GM19397 (cell line): ENCODE results near the gene MISFA.
"Not testable (repeated sequence)": the region's sequence is repeated elsewhere in the genome, so short reads cannot be mapped to it uniquely, and the experiment has no call there.

Source experiments
- ATAC-seq: cut with Tn5 transposase; IDR thresholded peaks from one replicate; pipeline ENCODE4 v1.9.1; 2021; ENCODE audit warnings: mild to moderate bottlenecking, moderate library complexity; ENCODE audit not compliant: unreplicated experiment

The MISFA gene

DNA sequence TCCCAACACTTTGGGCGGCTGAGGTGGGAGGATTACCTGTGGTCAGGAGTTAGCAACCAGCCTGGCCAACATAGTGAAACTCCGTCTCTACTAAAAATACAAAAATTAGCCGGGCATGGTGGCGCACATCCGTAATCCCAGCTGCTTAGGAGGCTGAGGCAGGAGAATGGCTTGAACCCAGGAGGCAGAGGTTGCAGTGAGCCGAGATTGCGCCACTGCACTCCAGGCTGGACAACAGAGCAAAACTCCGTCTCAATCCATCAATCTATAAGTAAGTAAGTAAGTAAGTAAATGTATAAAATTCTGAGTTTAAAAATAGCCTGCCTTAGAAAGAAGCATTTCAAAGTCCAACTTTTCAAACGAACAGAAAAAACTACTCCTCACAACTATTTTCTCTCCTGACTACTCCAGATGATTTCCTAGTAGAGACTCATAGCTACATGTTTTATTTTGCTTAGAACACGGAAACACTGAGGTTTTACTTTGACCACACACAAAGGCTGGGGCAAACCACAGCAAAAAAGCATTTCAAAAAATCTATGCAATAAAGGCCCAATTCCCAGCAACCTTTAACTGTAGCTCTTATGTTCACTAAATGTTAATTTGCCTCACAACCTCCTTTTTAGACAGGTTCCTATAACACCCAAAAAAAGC is 18.2 kb downstream of the MISFA start:
- ATAC-seq: no peak

GRCh38 chr11:18618342-18619025 is 18.9 kb downstream of the MISFA start:
- no peak for ATAC-seq

- no peak for ATAC-seq
Measured at GRCh38 chr11:18623707-18624106, 24.1 kb downstream of the MISFA start.

GRCh38 chr11:18624161-18624560 is 24.6 kb downstream of the MISFA start:
- ATAC-seq: no peak

DNA sequence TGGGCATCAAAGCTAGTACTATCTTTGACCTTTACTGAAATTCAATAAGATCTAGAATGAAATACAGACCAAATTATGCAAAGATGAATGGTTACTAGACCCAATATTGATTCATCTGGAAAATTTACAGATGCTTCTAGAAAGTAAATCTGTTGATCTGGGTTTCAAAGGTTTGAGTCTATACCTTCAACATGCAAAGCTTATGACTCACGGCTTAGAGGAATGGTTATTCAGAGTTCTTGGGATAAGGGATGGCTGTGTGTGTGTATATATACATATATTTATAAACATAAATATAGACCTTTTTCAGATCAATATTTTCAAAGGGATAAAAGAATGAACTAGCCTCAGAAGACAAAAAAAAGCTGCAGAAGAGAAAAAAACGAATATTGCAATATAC is 33.3 kb downstream of the MISFA start:
- ATAC-seq: no peak

DNA sequence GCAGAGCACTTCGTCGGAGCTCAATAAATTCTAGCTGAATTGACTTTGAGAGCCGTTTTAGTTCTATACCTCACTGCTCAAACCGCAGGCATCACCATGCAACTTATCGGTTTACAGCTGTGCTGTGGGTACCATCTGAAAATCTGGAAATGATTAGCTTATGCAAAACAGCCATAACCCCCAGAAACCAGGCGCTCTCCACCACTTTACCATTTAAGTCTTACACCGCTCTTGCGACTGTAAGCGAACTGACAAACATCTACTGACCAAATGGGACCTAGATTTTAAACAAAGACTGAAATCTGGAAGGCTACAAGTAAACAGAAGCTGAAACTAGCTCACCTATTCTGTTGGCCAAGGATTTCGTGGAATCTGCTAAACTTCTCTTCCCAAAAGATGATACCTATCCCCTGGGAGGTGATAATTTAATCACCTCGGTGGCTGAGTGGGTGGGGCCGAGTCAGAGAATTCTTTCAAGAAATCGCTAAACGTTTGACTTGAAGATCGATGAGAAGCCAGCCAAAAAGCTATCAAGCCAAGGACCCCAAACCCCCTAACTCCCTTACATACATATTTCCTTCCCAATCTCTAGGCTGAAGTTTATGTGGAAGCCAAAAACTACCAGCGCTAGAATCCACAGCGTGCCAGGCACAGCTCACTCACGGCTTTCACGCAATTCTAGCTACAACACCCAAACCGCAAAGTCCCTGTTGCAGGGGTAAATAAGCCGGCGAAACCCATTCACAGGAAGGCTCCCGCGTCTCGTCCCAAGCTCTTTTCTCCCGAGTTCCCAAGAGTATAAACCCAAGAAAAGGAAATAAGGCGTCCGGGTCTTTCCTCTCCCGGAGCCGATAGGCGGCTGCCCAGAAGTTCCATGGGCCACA is 33.9 kb downstream of the MISFA start:
- peak; percentile 54 for ATAC-seq

- peak; percentile 96 for ATAC-seq
Measured at GRCh38 chr11:18634140-18635032, 34.8 kb downstream of the MISFA start, which contains the start of gene SPTY2D1. Gene SPTY2D1 (minus strand): TSS chr11:18634342. CDS start chr11:18634257, 85 bp downstream.

DNA sequence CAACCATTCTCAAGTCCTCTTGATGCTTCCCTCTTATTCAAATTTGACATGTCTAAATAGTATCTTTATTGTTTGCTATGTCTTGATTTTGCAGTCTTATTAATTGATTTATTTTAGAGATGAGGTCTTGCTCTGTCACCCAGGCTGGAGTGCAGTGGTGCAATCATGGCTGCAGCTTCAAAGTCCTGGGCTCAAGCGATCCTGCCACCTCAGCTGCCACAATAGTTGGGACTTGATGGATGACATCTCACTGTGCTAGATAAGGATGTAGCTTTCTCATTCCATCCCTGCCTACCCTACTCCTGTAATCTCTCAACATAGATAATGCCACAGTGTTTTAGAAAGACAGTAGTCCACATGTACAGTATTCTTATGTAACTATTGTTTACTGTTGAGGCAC is 42.1 kb downstream of the MISFA start:
- no peak for ATAC-seq

DNA sequence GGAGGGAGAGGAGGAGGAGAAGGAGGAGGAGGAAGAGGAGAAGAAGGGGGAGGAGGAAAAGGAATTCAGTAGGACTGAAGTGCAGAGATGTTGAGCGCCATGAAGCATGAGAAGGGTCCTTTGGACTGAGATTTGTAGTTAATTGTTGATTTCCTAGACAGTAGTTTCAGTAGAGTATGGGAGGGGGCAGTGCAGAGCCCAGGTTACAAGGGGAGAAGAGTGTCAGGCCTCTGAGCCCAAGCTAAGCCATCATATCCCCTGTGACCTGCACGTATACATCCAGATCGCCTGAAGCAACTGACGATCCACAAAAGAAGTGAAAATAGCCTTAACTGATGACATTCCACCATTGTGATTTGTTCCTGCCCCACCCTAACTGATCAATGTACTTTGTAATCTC is 43.4 kb downstream of the MISFA start:
- ATAC-seq: not testable (repeated sequence)

GRCh38 chr11:18650353-18650752 is 50.8 kb downstream of the MISFA start:
- ATAC-seq: no peak

DNA sequence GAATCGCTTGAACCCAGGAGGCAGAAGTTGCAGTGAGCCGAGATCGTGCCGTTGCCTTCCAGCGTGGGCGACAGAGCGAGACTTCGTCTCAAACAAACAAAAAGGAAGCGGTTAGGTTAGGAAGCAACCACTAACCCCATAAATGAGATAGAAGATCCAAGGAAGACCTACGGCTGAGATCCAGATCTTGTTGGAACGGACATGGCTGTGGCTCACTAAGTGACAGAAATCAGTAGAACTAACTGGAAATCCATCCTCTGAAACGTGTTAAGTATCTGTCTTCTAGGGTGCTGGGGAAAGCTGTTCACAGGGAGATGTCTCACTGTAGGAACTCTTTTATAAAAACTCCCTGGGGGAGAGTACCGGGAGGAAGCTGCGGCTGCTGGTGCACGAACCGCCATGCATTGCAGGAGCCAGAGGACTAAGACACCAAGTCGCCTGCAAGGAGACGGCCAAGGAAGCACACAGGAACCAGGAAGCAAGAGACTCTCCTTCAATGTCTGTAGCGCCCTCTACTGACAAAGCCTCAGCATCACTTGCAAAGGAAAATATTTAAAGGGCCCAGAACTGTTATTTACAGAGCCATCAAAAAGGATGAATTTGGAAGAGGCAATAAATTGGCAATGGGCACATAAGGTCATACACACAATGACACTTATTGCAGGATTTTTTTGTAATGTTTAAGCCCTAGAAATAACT is 51.4 kb downstream of the MISFA start:
- no peak for ATAC-seq
